Spleen (tissue), 7 donors: Measurements from ENCODE around the gene ZNF181.

Experiments
- CTCF ChIP-seq, 11 experiments: fragments of 200-600 bp in 7 of 11; fragments of 450-650 bp in 4 of 11; sonication (generic) in 4 of 11; IDR thresholded peaks in 8 of 11; conservative IDR thresholded peaks in 3 of 11; 1 replicate in 7 of 11; 2 replicates in 4 of 11; pipeline versions ENCODE4 v1.4.0 to v1.8.0; 2016 to 2021; ENCODE audit warnings: antibody characterized with exemption in 11 of 11, inconsistent platforms in 4 of 11, mild to moderate bottlenecking in 1 of 11
- POLR2A ChIP-seq, 3 donors: fragments of 450-650 bp; IDR thresholded peaks; one replicate each; pipeline ENCODE4 v1.5.1; 2017; ENCODE audit warnings: antibody characterized with exemption in 3 of 3, mild to moderate bottlenecking in 1 of 3
- donor health status: DM: no; HTN: no; CAD: no; lungs with moderate emphysema.
- donor health status: DM: no; HTN: no; CAD: no.
- donor health status: DM: no; HTN: no; CAD: no.

GRCh38 chr19:34767951-34768350, 33.9 kb downstream of the ZNF181 start:
- no peak for TF ChIP-seq CTCF (IDR thresholded peaks at IDR 0.05 in 8 of 11, conservative IDR thresholded peaks at IDR 0.05 in 3 of 11)
- no peak for TF ChIP-seq POLR2A (IDR thresholded peaks at IDR 0.05)
